ENCODE results near the gene SEPTIN7. TPM values are rescaled to one million over a fixed set of nuclear protein-coding genes. Genes with fewer than 3 reads are reported as not detected.

The SEPTIN7 gene
- total RNA-seq, 1 experiment from 2014 or later, result 161 TPM

DNA sequence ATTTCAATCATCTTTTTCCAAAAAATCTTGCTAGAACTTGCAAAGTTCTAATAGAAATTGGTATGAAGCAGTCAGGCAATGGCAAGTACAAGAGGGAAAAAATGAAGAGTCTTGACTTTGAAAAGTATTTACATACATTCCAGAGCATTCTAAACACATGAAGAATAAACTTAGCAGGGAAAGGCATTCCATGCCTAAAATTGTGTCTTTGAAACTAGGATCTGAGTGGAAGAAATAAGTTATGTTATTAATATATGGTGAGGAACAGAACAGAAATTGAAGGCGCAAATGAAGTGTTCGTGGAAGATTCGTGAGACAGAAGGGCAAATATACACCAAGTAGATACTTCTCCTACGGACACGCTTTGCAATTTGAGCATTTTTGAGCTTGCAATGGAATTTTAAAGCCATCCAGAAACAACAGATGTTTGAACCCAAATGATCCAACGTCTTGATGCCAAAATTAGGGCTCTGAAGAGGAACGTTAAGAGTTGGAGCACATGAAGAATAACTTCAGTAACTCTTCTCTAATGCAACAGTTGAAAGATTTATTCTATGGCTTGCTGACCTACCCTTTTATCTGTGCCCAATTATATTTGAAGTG lies 40.6 kb upstream of the SEPTIN7 start (continued):
- TF ChIP-seq, protein P1, sequence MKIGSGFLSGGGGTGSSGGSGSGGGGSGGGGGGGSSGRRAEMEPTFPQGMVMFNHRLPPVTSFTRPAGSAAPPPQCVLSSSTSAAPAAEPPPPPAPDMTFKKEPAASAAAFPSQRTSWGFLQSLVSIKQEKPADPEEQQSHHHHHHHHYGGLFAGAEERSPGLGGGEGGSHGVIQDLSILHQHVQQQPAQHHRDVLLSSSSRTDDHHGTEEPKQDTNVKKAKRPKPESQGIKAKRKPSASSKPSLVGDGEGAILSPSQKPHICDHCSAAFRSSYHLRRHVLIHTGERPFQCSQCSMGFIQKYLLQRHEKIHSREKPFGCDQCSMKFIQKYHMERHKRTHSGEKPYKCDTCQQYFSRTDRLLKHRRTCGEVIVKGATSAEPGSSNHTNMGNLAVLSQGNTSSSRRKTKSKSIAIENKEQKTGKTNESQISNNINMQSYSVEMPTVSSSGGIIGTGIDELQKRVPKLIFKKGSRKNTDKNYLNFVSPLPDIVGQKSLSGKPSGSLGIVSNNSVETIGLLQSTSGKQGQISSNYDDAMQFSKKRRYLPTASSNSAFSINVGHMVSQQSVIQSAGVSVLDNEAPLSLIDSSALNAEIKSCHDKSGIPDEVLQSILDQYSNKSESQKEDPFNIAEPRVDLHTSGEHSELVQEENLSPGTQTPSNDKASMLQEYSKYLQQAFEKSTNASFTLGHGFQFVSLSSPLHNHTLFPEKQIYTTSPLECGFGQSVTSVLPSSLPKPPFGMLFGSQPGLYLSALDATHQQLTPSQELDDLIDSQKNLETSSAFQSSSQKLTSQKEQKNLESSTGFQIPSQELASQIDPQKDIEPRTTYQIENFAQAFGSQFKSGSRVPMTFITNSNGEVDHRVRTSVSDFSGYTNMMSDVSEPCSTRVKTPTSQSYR (CRISPR knock-in tag; IDR thresholded peaks at IDR 0.05), result no peak
- TF ChIP-seq, protein P2, sequence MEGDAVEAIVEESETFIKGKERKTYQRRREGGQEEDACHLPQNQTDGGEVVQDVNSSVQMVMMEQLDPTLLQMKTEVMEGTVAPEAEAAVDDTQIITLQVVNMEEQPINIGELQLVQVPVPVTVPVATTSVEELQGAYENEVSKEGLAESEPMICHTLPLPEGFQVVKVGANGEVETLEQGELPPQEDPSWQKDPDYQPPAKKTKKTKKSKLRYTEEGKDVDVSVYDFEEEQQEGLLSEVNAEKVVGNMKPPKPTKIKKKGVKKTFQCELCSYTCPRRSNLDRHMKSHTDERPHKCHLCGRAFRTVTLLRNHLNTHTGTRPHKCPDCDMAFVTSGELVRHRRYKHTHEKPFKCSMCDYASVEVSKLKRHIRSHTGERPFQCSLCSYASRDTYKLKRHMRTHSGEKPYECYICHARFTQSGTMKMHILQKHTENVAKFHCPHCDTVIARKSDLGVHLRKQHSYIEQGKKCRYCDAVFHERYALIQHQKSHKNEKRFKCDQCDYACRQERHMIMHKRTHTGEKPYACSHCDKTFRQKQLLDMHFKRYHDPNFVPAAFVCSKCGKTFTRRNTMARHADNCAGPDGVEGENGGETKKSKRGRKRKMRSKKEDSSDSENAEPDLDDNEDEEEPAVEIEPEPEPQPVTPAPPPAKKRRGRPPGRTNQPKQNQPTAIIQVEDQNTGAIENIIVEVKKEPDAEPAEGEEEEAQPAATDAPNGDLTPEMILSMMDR (IDR thresholded peaks at IDR 0.05), result no peak
- TF ChIP-seq TEAD4 (CRISPR knock-in tag; IDR thresholded peaks at IDR 0.05) (no peak), ZNF138 (CRISPR knock-in tag; conservative IDR thresholded peaks at IDR 0.05) (no peak), SMAD3 (CRISPR knock-in tag; IDR thresholded peaks at IDR 0.05; ENCODE audit: borderline replicate concordance) (no peak), NFYB (CRISPR knock-in tag; conservative IDR thresholded peaks at IDR 0.05; ENCODE audit: low read depth) (no peak), CBFB (CRISPR knock-in tag; IDR thresholded peaks at IDR 0.05; ENCODE audit: low read depth) (no peak), SP1 (CRISPR knock-in tag; conservative IDR thresholded peaks at IDR 0.05) (no peak), NFATC4 (CRISPR knock-in tag; IDR thresholded peaks at IDR 0.05) (no peak)
- TF ChIP-seq, protein P3, sequence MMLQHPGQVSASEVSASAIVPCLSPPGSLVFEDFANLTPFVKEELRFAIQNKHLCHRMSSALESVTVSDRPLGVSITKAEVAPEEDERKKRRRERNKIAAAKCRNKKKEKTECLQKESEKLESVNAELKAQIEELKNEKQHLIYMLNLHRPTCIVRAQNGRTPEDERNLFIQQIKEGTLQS (CRISPR knock-in tag; conservative IDR thresholded peaks at IDR 0.05), result no peak
- TF ChIP-seq, protein P4, sequence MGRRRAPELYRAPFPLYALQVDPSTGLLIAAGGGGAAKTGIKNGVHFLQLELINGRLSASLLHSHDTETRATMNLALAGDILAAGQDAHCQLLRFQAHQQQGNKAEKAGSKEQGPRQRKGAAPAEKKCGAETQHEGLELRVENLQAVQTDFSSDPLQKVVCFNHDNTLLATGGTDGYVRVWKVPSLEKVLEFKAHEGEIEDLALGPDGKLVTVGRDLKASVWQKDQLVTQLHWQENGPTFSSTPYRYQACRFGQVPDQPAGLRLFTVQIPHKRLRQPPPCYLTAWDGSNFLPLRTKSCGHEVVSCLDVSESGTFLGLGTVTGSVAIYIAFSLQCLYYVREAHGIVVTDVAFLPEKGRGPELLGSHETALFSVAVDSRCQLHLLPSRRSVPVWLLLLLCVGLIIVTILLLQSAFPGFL (CRISPR knock-in tag; IDR thresholded peaks at IDR 0.05; ENCODE audit: borderline replicate concordance), result no peak
- TF ChIP-seq, protein P5, sequence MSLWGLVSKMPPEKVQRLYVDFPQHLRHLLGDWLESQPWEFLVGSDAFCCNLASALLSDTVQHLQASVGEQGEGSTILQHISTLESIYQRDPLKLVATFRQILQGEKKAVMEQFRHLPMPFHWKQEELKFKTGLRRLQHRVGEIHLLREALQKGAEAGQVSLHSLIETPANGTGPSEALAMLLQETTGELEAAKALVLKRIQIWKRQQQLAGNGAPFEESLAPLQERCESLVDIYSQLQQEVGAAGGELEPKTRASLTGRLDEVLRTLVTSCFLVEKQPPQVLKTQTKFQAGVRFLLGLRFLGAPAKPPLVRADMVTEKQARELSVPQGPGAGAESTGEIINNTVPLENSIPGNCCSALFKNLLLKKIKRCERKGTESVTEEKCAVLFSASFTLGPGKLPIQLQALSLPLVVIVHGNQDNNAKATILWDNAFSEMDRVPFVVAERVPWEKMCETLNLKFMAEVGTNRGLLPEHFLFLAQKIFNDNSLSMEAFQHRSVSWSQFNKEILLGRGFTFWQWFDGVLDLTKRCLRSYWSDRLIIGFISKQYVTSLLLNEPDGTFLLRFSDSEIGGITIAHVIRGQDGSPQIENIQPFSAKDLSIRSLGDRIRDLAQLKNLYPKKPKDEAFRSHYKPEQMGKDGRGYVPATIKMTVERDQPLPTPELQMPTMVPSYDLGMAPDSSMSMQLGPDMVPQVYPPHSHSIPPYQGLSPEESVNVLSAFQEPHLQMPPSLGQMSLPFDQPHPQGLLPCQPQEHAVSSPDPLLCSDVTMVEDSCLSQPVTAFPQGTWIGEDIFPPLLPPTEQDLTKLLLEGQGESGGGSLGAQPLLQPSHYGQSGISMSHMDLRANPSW (CRISPR knock-in tag; conservative IDR thresholded peaks at IDR 0.05; ENCODE audit: low read depth), result no peak
- TF ChIP-seq, protein P6, sequence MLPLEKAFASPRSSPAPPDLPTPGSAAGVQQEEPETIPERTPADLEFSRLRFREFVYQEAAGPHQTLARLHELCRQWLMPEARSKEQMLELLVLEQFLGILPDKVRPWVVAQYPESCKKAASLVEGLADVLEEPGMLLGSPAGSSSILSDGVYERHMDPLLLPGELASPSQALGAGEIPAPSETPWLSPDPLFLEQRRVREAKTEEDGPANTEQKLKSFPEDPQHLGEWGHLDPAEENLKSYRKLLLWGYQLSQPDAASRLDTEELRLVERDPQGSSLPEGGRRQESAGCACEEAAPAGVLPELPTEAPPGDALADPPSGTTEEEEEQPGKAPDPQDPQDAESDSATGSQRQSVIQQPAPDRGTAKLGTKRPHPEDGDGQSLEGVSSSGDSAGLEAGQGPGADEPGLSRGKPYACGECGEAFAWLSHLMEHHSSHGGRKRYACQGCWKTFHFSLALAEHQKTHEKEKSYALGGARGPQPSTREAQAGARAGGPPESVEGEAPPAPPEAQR (CRISPR knock-in tag; IDR thresholded peaks at IDR 0.05), result no peak

DNA sequence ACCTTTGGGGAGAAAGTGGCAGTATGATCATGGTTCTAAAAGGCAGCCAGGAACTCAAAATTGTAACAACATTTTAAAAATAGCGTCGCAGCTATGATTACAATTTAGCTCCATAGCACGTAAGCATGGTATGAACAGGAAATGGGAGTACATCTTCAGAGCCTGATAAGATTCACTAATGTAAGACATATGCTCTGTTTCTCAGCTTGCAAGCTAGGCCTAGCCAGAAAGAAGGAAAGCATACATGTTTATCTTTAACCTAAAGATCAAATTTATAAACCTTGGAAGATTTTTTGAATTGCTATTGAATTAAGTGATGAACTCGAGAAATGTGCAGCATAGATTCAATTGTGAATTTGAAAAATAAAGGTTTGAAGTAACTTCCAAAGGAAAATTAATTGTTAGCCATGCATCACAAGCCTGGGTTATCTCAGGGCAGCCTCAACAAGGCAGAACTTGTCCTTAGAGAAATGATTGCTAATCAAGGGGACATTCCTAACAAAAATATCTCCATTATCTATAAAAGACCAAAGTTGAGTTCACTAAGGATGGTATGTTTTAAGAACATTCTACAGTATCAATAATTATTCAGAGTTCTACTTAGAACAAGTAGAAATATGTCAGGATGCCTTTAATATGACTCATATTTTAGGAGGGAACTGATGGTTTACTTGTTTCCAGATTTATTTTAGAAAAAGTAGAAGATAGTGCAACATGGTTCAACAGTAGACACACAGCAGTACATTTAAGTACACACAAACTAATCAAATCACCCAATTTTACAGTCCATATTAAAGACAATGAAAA lies 38.8 kb upstream of the SEPTIN7 start:
- no peaks in the 10 kb centered on the region for H3K4me1 Mint-ChIP-seq
- no peak for ATAC-seq
- ChIA-PET POLR2A (no interaction called here), CTCF (no interaction called here)
- H3K9me3 Mint-ChIP-seq, result 0 out of 2 replicates have a peak, but pooled peaks cover 4% of the 10 kb centered on the region
- no peak overlapping the region for H3K27ac Mint-ChIP-seq
- H3K4me3 Mint-ChIP-seq, result no peak overlapping the region
- 0 out of 2 replicates have a peak, but pooled peaks cover 2% of the 10 kb centered on the region for H3K27me3 Mint-ChIP-seq (ENCODE audit: low read depth)
- H3K36me3 Mint-ChIP-seq, result no peaks in the 10 kb centered on the region
- DNase-seq (ENCODE audit: low spot score), result no peak
- TF ChIP-seq SMAD4 (CRISPR knock-in tag; IDR thresholded peaks at IDR 0.05) (no peak), ZNF396 (CRISPR knock-in tag; IDR thresholded peaks at IDR 0.05; ENCODE audit: borderline replicate concordance) (no peak), JAZF1 (CRISPR knock-in tag; IDR thresholded peaks at IDR 0.05) (no peak), ETV6 (CRISPR knock-in tag; IDR thresholded peaks at IDR 0.05) (no peak), ZNF416 (CRISPR knock-in tag; IDR thresholded peaks at IDR 0.05) (no peak), PRRX2 (CRISPR knock-in tag; IDR thresholded peaks at IDR 0.05) (no peak), SOX15 (CRISPR knock-in tag; IDR thresholded peaks at IDR 0.05) (no peak), NR1H2 (CRISPR knock-in tag; IDR thresholded peaks at IDR 0.05) (no peak)
- TF ChIP-seq, protein P7, sequence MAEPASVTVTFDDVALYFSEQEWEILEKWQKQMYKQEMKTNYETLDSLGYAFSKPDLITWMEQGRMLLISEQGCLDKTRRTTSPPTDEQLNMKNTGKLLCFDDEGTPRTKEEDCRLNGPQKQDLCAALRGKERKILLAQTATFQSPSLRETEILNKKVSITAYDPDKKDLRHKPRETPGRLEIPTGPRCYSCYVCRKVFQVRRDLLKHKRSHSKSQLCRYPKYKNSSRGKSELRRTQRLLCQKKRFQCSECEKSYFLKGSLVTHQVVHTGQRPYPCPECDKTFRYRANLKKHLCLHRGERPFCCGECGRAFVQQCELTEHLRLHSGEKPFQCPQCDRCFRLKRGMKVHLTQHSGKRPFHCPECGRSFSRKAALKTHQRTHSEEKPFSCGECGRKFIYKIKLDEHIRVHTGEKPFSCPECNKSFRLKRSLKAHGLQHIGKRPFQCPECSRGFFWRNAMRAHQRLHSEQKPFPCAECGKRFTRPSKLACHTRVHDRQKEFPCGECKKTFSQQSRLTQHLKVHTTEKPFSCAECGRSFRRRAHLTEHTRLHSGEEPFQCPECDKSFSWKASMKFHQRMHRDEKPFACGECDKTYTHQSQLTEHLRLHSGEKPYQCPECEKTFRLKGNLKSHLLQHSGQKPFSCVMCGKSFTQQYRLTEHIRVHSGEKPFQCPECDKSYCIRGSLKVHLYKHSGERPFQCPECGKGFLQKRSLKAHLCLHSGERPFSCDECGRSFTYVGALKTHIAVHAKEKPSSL (CRISPR knock-in tag; conservative IDR thresholded peaks at IDR 0.05), result no peak
- TF ChIP-seq, protein P8, sequence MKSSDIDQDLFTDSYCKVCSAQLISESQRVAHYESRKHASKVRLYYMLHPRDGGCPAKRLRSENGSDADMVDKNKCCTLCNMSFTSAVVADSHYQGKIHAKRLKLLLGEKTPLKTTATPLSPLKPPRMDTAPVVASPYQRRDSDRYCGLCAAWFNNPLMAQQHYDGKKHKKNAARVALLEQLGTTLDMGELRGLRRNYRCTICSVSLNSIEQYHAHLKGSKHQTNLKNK (CRISPR knock-in tag; IDR thresholded peaks at IDR 0.05), result no peak
